ENCODE data around the gene GAN.

GAN gene

GRCh38 chr16:81293909-81294802 is 20.6 kb upstream of the GAN start:
- in situ Hi-C loops (cut with MboI; ENCODE audit: low pct_unique_long_range_greater_than_20kb, low sequenced_read_pairs) = no loop called here

GRCh38 chr16:81296631-81297030 is 18.1 kb upstream of the GAN start:
- in situ Hi-C loops (cut with MboI; ENCODE audit: low pct_unique_long_range_greater_than_20kb, low sequenced_read_pairs) = no loop called here
- no peak for DNase-seq

More at GRCh38 chr16:81293909-81294802, 20.6 kb upstream of the GAN start:
- no peak for DNase-seq

- no peak for DNase-seq
- in situ Hi-C loops (cut with MboI; ENCODE audit: low pct_unique_long_range_greater_than_20kb, low sequenced_read_pairs) = no loop called here
These were observed 7.0 kb upstream of the GAN start for GRCh38 chr16:81307770-81308169.

- in situ Hi-C loops (cut with MboI; ENCODE audit: low pct_unique_long_range_greater_than_20kb, low sequenced_read_pairs) = no loop called here
- DNase-seq = no peak
These were observed 4.6 kb upstream of the GAN start for GRCh38 chr16:81310045-81310644.

GRCh38 chr16:81311762-81312161 is 3.0 kb upstream of the GAN start:
- no peak for DNase-seq
- in situ Hi-C loops (cut with MboI; ENCODE audit: low pct_unique_long_range_greater_than_20kb, low sequenced_read_pairs) = no loop called here

GRCh38 chr16:81313701-81314602 is 810 bp upstream of the GAN start:
- in situ Hi-C loops (cut with MboI; ENCODE audit: low pct_unique_long_range_greater_than_20kb, low sequenced_read_pairs) = no loop called here
- no peak for DNase-seq

- DNase-seq = peak; percentile 46
- in situ Hi-C loops (cut with MboI; ENCODE audit: low pct_unique_long_range_greater_than_20kb, low sequenced_read_pairs) = no loop called here
These were observed 761 bp downstream of the GAN start for GRCh38 chr16:81315271-81316175.

GRCh38 chr16:81316176-81316496 is 1.4 kb downstream of the GAN start:
- in situ Hi-C loops (cut with MboI; ENCODE audit: low pct_unique_long_range_greater_than_20kb, low sequenced_read_pairs) = no loop called here
- DNase-seq = no peak

GRCh38 chr16:81318711-81319110 is 3.9 kb downstream of the GAN start:
- in situ Hi-C loops (cut with MboI; ENCODE audit: low pct_unique_long_range_greater_than_20kb, low sequenced_read_pairs) = no loop called here
- DNase-seq = no peak

- in situ Hi-C loops (cut with MboI; ENCODE audit: low pct_unique_long_range_greater_than_20kb, low sequenced_read_pairs) = no loop called here
- no peak for DNase-seq
These were observed 4.6 kb downstream of the GAN start for GRCh38 chr16:81319221-81319912.

- no peak for DNase-seq
These were observed 6.3 kb downstream of the GAN start for GRCh38 chr16:81321039-81321438.

GRCh38 chr16:81321536-81321935 is 6.8 kb downstream of the GAN start:
- in situ Hi-C loops (cut with MboI; ENCODE audit: low pct_unique_long_range_greater_than_20kb, low sequenced_read_pairs) = no loop called here
- DNase-seq = no peak

More at GRCh38 chr16:81321039-81321438, 6.3 kb downstream of the GAN start:
- in situ Hi-C loops (cut with MboI; ENCODE audit: low pct_unique_long_range_greater_than_20kb, low sequenced_read_pairs) = no loop called here

- DNase-seq = no peak
- in situ Hi-C loops (cut with MboI; ENCODE audit: low pct_unique_long_range_greater_than_20kb, low sequenced_read_pairs) = no loop called here
These were observed 10.0 kb downstream of the GAN start for GRCh38 chr16:81324808-81325207.

- in situ Hi-C loops (cut with MboI; ENCODE audit: low pct_unique_long_range_greater_than_20kb, low sequenced_read_pairs) = no loop called here
- no peak for DNase-seq
These were observed 12.2 kb downstream of the GAN start for GRCh38 chr16:81327011-81327410.

GRCh38 chr16:81327447-81328196 is 12.9 kb downstream of the GAN start:
- DNase-seq = no peak
- in situ Hi-C loops (cut with MboI; ENCODE audit: low pct_unique_long_range_greater_than_20kb, low sequenced_read_pairs) = no loop called here

- in situ Hi-C loops (cut with MboI; ENCODE audit: low pct_unique_long_range_greater_than_20kb, low sequenced_read_pairs) = no loop called here
- no peak for DNase-seq
These were observed 15.2 kb downstream of the GAN start for GRCh38 chr16:81329947-81330346.

GRCh38 chr16:81333356-81333755 is 18.6 kb downstream of the GAN start:
- DNase-seq = no peak
- in situ Hi-C loops (cut with MboI; ENCODE audit: low pct_unique_long_range_greater_than_20kb, low sequenced_read_pairs) = no loop called here

GRCh38 chr16:81335669-81336068 is 20.9 kb downstream of the GAN start:
- in situ Hi-C loops (cut with MboI; ENCODE audit: low pct_unique_long_range_greater_than_20kb, low sequenced_read_pairs) = no loop called here
- no peak for DNase-seq
